T-cell (primary cell): ENCODE data around the gene NINL. TPM values are rescaled to one million over a fixed set of nuclear protein-coding genes. Genes with fewer than 3 reads are reported as not detected.

ENCODE experiments used
- ATAC-seq, 4 experiments: fragments of 200-7000 bp in 3 of 4; fragments of 150-1000 bp in 1 of 4; cut with Tn5 transposase; replicated peaks in 1 of 4; 1 replicate in 3 of 4; 2 replicates in 1 of 4; pipeline ENCODE4 v1.10.0; 2021; ENCODE audit warnings: moderate library complexity in 3 of 4, mild to moderate bottlenecking in 2 of 4, moderate number of reproducible peaks in 1 of 4
- CTCF ChIA-PET, 2 donors: fragments of 300-600 bp; sonication (Branson Sonifier 250); formaldehyde crosslinking; loops; one replicate each; lab custom pipeline; 2022; ENCODE audit warnings: antibody characterized with exemption in 2 of 2; lab: Charles Lee
- POLR2A ChIA-PET, 2 donors: fragments of 300-600 bp; sonication (Branson Sonifier 250); formaldehyde crosslinking; loops; one replicate each; lab custom pipeline; 2022; ENCODE audit warnings: antibody characterized with exemption in 2 of 2; lab: Charles Lee
- DNase-seq, 35 experiments: peaks; one replicate each; pipeline versions ENCODE4 v3.0.0 to v3.0.0-alpha.2; 2013 to 2023
- H3K27ac ChIP-seq: one replicate; pipeline ENCODE4 v1.5.1; 2013; ENCODE audit warnings: low read length
- H3K27me3 ChIP-seq, 2 experiments: replicated peaks in 1 of 2; 1 replicate in 1 of 2; 2 replicates in 1 of 2; pipeline versions ENCODE4 v1.6.1 to v1.7.0; 2013; ENCODE audit warnings: low read length in 1 of 2, mixed read lengths in 1 of 2; ENCODE audit not compliant: control insufficient read depth in 2 of 2, insufficient read depth in 2 of 2; ENCODE audit errors: extremely low read depth in 1 of 2
- H3K36me3 ChIP-seq, 2 donors: 1 replicate in 1 of 2; 2 replicates in 1 of 2; pipeline versions ENCODE4 v1.6.1 to v1.7.0; 2013; ENCODE audit warnings: low read length in 1 of 2; ENCODE audit not compliant: control insufficient read depth in 2 of 2, insufficient read depth in 1 of 2; ENCODE audit errors: extremely low read depth in 1 of 2
- H3K4me1 ChIP-seq, 2 experiments: 1 replicate in 1 of 2; 2 replicates in 1 of 2; pipeline versions ENCODE4 v1.6.1 to v1.7.0; 2013; ENCODE audit warnings: low read length in 2 of 2, mixed read lengths in 1 of 2; ENCODE audit not compliant: insufficient read depth in 2 of 2, control insufficient read depth in 1 of 2; ENCODE audit errors: extremely low read depth in 1 of 2
- H3K4me3 ChIP-seq, 2 donors: 1 replicate in 1 of 2; 2 replicates in 1 of 2; pipeline versions ENCODE4 v1.5.1 to v1.7.0; 2013; ENCODE audit warnings: mild to moderate bottlenecking in 2 of 2, low read length in 1 of 2, moderate library complexity in 1 of 2; ENCODE audit not compliant: control insufficient read depth in 1 of 2; ENCODE audit errors: extremely low read depth in 1 of 2
- H3K9me3 ChIP-seq: 2 replicates; pipeline ENCODE4 v1.7.0; 2013
- H3K27ac Mint-ChIP-seq, 2 donors: one replicate each; pipeline ENCODE4 v1.8.0; 2020 to 2021; ENCODE audit warnings: mild to moderate bottlenecking in 2 of 2, mixed read lengths in 2 of 2
- H3K27me3 Mint-ChIP-seq, 2 donors: one replicate each; pipeline ENCODE4 v1.8.0; 2021 to 2022; ENCODE audit warnings: mixed read lengths in 2 of 2
- H3K36me3 Mint-ChIP-seq: one replicate; pipeline ENCODE4 v1.8.0; 2021; ENCODE audit warnings: mixed read lengths
- H3K4me1 Mint-ChIP-seq, 3 donors: one replicate each; pipeline ENCODE4 v1.8.0; 2020 to 2022; ENCODE audit warnings: mixed read lengths in 3 of 3, mild to moderate bottlenecking in 1 of 3
- H3K4me3 Mint-ChIP-seq, 3 donors: one replicate each; pipeline ENCODE4 v1.8.0; 2020 to 2022; ENCODE audit warnings: mild to moderate bottlenecking in 3 of 3, mixed read lengths in 3 of 3, moderate library complexity in 3 of 3
- H3K9me3 Mint-ChIP-seq, 3 donors: one replicate each; pipeline ENCODE4 v1.8.0; 2020 to 2022; ENCODE audit warnings: mixed read lengths in 3 of 3
- WGBS: methylation state at CpG from one replicate; pipeline ENCODE4 v1.1.5; 2013; ENCODE audit warnings: missing lambda C conversion rate; ENCODE audit not compliant: insufficient coverage; 5-methylcytosine and 5-hydroxymethylcytosine counted together
- total RNA-seq, 35 experiments: library from RNA in 6 of 35; stranded (reverse) in 6 of 35; fragments of 120-200 nt in 1 of 35; gene quantifications; one replicate each; pipeline versions ENCODE4 v1.2.1 to v1.2.4 and lab custom pipeline; 2013 to 2026

The NINL gene
- total RNA-seq, 5 donors from 2014 or later (not counting 1 experiment from before 2014, with no cell fraction given), result 1.3 to 4.8 (median 2.7) TPM

DNA sequence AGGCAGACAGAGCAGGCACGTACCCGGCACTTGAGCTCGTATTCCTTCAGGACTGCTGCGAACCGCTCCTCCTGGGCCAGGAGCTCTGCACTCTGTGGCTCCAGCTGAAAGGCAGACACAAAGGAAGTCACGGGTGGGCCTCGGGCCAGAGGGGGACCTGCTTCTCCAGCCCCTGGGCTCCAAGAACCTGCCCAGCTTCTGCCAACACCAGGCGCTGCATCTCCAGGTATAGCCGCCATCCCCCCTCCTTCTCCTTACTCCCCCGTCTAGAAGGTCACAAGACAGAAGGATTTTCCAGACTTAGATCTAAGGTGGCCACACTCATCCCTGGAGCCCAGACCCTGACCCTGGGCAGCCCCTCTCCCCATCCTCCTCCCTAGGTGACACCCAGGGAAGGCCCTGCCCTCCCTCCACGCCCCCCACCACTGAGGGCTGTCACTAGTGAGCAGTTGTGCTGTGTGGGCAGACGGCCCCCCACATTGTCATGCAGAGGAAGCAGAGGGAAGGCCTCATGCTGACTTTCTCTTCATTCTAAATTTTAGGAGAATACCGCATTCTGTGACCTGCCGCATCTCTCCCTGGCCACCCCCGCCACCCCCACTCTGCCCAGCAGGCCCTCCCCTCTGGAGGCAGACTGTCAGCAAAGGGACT lies 96.0 kb downstream of the NINL start:
- CTCF ChIA-PET, result interaction anchor here in 1 of 2 donors (0.6 kb wide), 1 partner anchor 542 kb away, joined by 3 read pairs; no protein-coding TSS in a partner anchor
- no peak overlapping the region for H3K4me3 Mint-ChIP-seq
- ATAC-seq (no peak), DNase-seq (no peak)
- no peak overlapping the region for H3K27ac Mint-ChIP-seq
- peaks cover 22 to 25% (median 23%) of the 10 kb centered on the region in 3 donors for H3K4me1 Mint-ChIP-seq
- H3K27me3 ChIP-seq, result no peaks in the 10 kb centered on the region
- no peak overlapping the region for H3K27ac ChIP-seq
- peaks cover 0 to 2% of the 10 kb centered on the region in 2 donors for H3K27me3 Mint-ChIP-seq
- no peaks in the 10 kb centered on the region for H3K36me3 ChIP-seq
- H3K4me3 ChIP-seq, result no peak overlapping the region
- POLR2A ChIA-PET, result no interaction called here
- H3K9me3 ChIP-seq, result no peaks in the 10 kb centered on the region
- WGBS, result 96% methylated on average over 11 of the region's 15 CpGs
- H3K9me3 Mint-ChIP-seq, result no peaks in the 10 kb centered on the region
- no peaks in the 10 kb centered on the region for H3K36me3 Mint-ChIP-seq
- peaks cover 11 to 18% of the 10 kb centered on the region in 2 experiments for H3K4me1 ChIP-seq

DNA sequence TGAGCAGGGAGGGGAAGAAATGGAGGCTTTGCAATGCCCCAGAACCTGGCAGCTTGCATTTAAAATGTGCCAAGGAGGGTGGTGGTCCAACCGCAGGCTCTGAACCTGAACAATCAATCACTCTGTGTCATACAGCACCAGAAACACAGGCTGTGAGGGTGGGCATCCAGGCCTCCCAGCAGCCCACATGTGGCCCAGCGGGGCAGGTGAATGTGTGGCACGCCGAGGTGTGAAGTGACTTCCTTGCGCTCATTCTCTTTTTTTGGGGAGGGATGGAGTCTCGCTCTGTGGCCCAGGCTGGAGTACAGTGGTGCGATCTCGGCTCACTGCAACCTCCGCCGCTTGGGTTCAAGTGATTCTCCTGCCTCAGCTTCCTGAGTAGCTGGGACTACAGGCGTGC lies 97.4 kb downstream of the NINL start:
- H3K4me3 ChIP-seq, result no peak overlapping the region
- H3K36me3 ChIP-seq, result no peaks in the 10 kb centered on the region
- no peaks in the 10 kb centered on the region for H3K27me3 ChIP-seq
- POLR2A ChIA-PET, result no interaction called here
- 83% methylated on average over 10 of the region's 11 CpGs for WGBS
- H3K4me1 ChIP-seq, result peaks cover 11 to 21% of the 10 kb centered on the region in 2 experiments
- Mint-ChIP-seq H3K9me3 (no peaks in the 10 kb centered on the region), H3K27me3 (peaks cover 0 to 2% of the 10 kb centered on the region in 2 donors), H3K27ac (no peak overlapping the region), H3K4me3 (no peak overlapping the region), H3K36me3 (no peaks in the 10 kb centered on the region), H3K4me1 (peaks cover 32 to 36% (median 35%) of the 10 kb centered on the region in 3 donors)
- no peak for DNase-seq
- CTCF ChIA-PET, result no interaction called here
- no peak overlapping the region for H3K27ac ChIP-seq
- ATAC-seq, result no peak
- H3K9me3 ChIP-seq, result no peaks in the 10 kb centered on the region

DNA sequence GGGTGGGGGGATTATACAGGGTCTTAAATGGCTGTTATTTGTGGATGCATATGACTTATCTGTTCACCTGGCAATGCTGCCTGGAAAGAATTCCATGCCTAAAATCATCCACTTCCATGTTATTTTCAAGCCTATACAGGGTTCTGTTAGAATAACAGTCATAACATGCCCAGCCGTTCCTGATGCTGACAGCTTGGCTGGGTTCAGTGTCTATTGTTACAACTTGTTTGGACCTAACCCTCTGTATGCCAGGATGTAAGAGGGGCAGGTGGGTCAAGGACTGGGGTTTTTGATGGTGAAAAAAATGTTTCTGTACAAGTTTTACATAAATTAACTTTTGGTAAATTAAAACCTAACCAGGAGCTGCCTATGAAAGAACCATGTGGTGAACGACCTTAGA lies 98.0 kb downstream of the NINL start:
- no CpG with 5 or more reads among the region's 2 CpGs for WGBS
- no peak overlapping the region for H3K27ac ChIP-seq

DNA sequence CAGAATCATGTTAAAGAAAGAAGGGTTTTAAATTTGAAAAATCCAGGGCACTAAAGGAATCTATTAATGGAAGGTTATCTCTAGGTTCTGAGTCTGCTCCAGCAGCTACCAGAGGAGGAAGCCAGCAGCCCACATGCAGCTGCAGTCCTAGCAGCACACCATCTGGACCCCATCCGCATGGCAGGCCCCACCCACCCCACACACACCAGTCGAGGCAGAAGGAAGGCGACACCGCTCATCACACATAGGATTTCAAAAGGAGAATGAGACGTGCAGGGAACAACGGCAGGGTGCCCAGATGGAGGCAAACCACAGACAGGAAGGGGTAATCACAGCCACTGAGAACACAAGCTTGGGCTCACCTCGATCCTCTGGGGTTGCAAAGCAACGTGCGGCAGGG lies 99.0 kb downstream of the NINL start:
- ATAC-seq, result peak in 2 of 4 experiments; percentile 11 to 31

More for the DNA sequence above, 98.0 kb downstream of the NINL start:
- H3K4me3 Mint-ChIP-seq, result no peak overlapping the region
- ATAC-seq, result no peak
- no peaks in the 10 kb centered on the region for H3K36me3 ChIP-seq
- CTCF ChIA-PET, result no interaction called here
- no peaks in the 10 kb centered on the region for H3K9me3 Mint-ChIP-seq
- POLR2A ChIA-PET, result no interaction called here
- no peak overlapping the region for H3K4me3 ChIP-seq
- H3K36me3 Mint-ChIP-seq, result no peaks in the 10 kb centered on the region
- no peak for DNase-seq
- H3K4me1 Mint-ChIP-seq, result peaks cover 32 to 38% (median 35%) of the 10 kb centered on the region in 3 donors
- H3K4me1 ChIP-seq, result peaks cover 11 to 21% of the 10 kb centered on the region in 2 experiments
- no peak overlapping the region for H3K27ac Mint-ChIP-seq
- no peaks in the 10 kb centered on the region for H3K9me3 ChIP-seq
- H3K27me3 ChIP-seq, result no peaks in the 10 kb centered on the region
- H3K27me3 Mint-ChIP-seq, result peaks cover 0 to 2% of the 10 kb centered on the region in 2 donors

DNA sequence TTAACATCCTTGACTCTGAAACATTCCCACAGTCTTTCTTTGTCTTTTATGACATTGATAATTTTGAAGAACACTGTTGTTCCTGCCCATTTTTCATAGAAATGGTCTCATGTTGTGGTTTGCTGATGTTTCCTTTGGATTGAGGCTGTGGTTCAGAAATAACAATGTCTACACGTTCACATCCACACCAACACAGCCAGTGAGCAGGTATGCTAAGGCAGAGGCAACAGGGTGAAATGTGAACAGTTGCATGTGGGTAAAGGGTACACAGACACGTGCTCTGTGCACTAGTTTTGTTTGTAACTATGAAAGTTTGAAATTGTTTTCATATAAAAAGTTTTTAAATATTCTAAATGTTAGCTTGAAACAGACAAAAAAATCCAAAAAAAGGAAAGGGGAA lies 99.5 kb downstream of the NINL start:
- H3K27me3 Mint-ChIP-seq, result no peaks in the 10 kb centered on the region
- peaks cover 0 to 4% of the 10 kb centered on the region in 2 experiments for H3K27me3 ChIP-seq
- DNase-seq (no peak), ATAC-seq (no peak)
- peaks cover 32 to 38% (median 35%) of the 10 kb centered on the region in 3 donors for H3K4me1 Mint-ChIP-seq
- ChIA-PET CTCF (no interaction called here), POLR2A (no interaction called here)
- no peaks in the 10 kb centered on the region for H3K9me3 Mint-ChIP-seq
- no CpG with 5 or more reads among the region's 2 CpGs for WGBS
- peaks cover 11 to 21% of the 10 kb centered on the region in 2 experiments for H3K4me1 ChIP-seq
- H3K4me3 Mint-ChIP-seq, result no peak overlapping the region
- no peak overlapping the region for H3K4me3 ChIP-seq
- H3K9me3 ChIP-seq, result no peaks in the 10 kb centered on the region
- H3K36me3 ChIP-seq, result no peaks in the 10 kb centered on the region
- H3K27ac Mint-ChIP-seq, result no peak overlapping the region
- no peaks in the 10 kb centered on the region for H3K36me3 Mint-ChIP-seq
- no peak overlapping the region for H3K27ac ChIP-seq

More for the DNA sequence above, 99.0 kb downstream of the NINL start:
- no peaks in the 10 kb centered on the region for H3K9me3 Mint-ChIP-seq
- H3K27me3 Mint-ChIP-seq, result no peaks in the 10 kb centered on the region
- Histone ChIP-seq H3K4me3 (no peak overlapping the region), H3K4me1 (peaks cover 11 to 21% of the 10 kb centered on the region in 2 experiments), H3K36me3 (no peaks in the 10 kb centered on the region), H3K27me3 (peaks cover 0 to 4% of the 10 kb centered on the region in 2 experiments), H3K27ac (no peak overlapping the region), H3K9me3 (no peaks in the 10 kb centered on the region)
- WGBS, result 8% methylated on average over 5 of the region's 9 CpGs
- peak overlapping the region in 1 of 3 donors; percentile 21 for H3K4me3 Mint-ChIP-seq
- DNase-seq, result no peak
- H3K4me1 Mint-ChIP-seq, result peaks cover 32 to 38% (median 35%) of the 10 kb centered on the region in 3 donors
- CTCF ChIA-PET, result no interaction called here
- POLR2A ChIA-PET, result interaction anchor here in 1 of 2 donors (0.7 kb wide), 1 partner anchor 98 kb away, joined by 3 read pairs; no protein-coding TSS in a partner anchor
- no peaks in the 10 kb centered on the region for H3K36me3 Mint-ChIP-seq
- no peak overlapping the region for H3K27ac Mint-ChIP-seq

DNA sequence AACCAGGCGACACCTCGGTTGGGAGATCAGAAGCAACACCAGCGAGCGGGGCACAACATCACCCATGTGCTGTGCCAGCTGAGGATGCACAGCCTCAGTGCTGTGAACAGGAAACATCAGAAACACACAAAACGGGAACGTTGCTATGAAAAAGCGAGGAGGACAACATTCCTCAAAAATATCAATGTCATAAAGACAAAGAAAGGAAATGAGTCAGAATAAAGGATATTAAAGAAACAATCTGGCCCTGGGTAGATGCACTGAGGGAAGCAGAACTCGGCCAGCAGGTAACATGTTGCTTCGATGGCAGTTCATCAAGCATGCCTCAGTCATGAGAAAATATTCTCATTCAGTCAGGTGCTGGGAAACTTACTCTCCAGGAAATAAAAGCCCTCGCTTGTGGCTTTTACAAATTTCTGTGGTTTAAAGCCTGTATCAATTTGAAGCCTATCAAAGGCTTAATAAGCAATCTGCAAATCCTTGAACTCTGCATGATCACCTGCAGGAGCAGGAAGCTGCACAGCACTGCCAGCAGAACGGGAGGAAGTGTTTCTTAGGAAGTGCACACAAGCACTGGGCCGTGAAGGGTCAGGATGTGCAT lies 100.3 kb downstream of the NINL start:
- H3K9me3 Mint-ChIP-seq, result no peaks in the 10 kb centered on the region
- peak in 1 of 35 experiments; percentile 11 for DNase-seq
- ATAC-seq, result peak; percentile 37 to 56 (median 50)

More for the DNA sequence above, 100.3 kb downstream of the NINL start:
- Histone ChIP-seq H3K27ac (no peak overlapping the region), H3K4me3 (peak overlapping the region in 1 of 2 donors; percentile 39), H3K4me1 (peaks cover 11 to 21% of the 10 kb centered on the region in 2 experiments), H3K9me3 (no peaks in the 10 kb centered on the region), H3K27me3 (peaks cover 0 to 4% of the 10 kb centered on the region in 2 experiments), H3K36me3 (no peaks in the 10 kb centered on the region)
- Mint-ChIP-seq H3K4me1 (peaks cover 32 to 38% (median 35%) of the 10 kb centered on the region in 3 donors), H3K4me3 (peak overlapping the region; percentile 21 to 61 (median 34)), H3K27ac (peak overlapping the region; percentile 34 to 48), H3K36me3 (no peaks in the 10 kb centered on the region), H3K27me3 (no peaks in the 10 kb centered on the region)
- ChIA-PET POLR2A (no interaction called here), CTCF (no interaction called here)
- 0% methylated on average over 8 of the region's 12 CpGs for WGBS
